GM18951 (cell line): ENCODE measurements around the gene PLEKHA5.
"Not testable (repeated sequence)": the region's sequence is repeated elsewhere in the genome, so short reads cannot be mapped to it uniquely, and the experiment has no call there.

Experiments used
- POLR2A ChIP-seq: IDR thresholded peaks from 4 replicates; pipeline ENCODE4 v1.6.1; 2011; ENCODE audit warnings: mild to moderate bottlenecking; ENCODE audit not compliant: insufficient read length, insufficient read depth; ENCODE audit errors: extremely low read depth
- in situ Hi-C: fragments of 300-500 bp; cut with MboI; formaldehyde crosslinking; loops from one replicate; pipeline ENCODE4 v1.12.0; 2022; ENCODE audit warnings: low sequenced_read_pairs, mixed read lengths, inconsistent platforms; ENCODE audit not compliant: unreplicated experiment

The PLEKHA5 gene, protein sequence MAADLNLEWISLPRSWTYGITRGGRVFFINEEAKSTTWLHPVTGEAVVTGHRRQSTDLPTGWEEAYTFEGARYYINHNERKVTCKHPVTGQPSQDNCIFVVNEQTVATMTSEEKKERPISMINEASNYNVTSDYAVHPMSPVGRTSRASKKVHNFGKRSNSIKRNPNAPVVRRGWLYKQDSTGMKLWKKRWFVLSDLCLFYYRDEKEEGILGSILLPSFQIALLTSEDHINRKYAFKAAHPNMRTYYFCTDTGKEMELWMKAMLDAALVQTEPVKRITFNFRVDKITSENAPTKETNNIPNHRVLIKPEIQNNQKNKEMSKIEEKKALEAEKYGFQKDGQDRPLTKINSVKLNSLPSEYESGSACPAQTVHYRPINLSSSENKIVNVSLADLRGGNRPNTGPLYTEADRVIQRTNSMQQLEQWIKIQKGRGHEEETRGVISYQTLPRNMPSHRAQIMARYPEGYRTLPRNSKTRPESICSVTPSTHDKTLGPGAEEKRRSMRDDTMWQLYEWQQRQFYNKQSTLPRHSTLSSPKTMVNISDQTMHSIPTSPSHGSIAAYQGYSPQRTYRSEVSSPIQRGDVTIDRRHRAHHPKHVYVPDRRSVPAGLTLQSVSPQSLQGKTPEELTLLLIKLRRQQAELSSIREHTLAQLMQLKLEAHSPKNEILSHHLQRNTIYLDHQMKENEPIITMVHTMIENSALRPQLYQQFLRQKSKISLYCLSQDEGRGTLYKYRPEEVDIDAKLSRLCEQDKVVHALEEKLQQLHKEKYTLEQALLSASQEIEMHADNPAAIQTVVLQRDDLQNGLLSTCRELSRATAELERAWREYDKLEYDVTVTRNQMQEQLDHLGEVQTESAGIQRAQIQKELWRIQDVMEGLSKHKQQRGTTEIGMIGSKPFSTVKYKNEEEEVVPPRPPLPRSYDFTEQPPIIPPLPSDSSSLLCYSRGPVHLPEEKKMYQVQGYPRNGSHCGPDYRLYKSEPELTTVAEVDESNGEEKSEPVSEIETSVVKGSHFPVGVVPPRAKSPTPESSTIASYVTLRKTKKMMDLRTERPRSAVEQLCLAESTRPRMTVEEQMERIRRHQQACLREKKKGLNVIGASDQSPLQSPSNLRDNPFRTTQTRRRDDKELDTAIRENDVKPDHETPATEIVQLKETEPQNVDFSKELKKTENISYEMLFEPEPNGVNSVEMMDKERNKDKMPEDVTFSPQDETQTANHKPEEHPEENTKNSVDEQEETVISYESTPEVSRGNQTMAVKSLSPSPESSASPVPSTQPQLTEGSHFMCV

GRCh38 chr12:19129486-19130223 lies at the start of gene PLEKHA5:
Gene PLEKHA5, plus strand, starts transcription at chr12:19129733. Its CDS starts 67 bp downstream, at chr12:19129800.
- in situ Hi-C loops: no loop called here
- TF ChIP-seq POLR2A: no peak

- in situ Hi-C loops: no loop called here
- no peak for TF ChIP-seq POLR2A
These were observed 48.6 kb upstream of the PLEKHA5 start for GRCh38 chr12:19080918-19081317.

DNA sequence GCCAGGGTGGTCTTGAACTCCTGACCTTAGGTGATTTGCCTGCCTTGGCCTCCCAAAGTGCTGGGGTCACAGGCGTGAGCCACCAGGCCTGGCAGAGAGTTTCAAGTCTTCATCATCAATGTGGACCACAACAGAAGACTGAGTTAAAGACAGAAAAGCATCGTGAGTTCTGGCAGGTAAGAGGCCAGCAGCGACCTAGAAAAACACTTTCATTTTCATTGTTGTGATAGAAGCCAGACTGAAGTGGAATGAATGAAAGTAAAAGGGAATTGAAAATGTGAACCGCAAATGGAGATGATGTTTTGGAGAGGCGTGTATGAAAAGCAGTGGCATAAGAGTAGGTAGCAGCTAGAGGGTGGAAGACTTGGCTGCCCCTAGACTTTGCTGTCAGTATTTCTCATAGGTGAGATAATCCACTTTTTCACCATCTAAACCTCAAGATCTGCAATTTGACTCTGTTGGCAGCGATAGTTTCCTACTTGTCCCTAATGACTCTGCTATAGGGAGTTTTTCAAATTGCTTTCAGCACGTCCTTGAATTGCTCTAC lies 47.1 kb upstream of the PLEKHA5 start:
- in situ Hi-C loops: no loop called here
- no peak for TF ChIP-seq POLR2A

- no peak for TF ChIP-seq POLR2A
- in situ Hi-C loops: no loop called here
These were observed 45.0 kb upstream of the PLEKHA5 start for GRCh38 chr12:19084547-19084946.

GRCh38 chr12:19085090-19085489 lies 44.4 kb upstream of the PLEKHA5 start:
- no peak for TF ChIP-seq POLR2A

GRCh38 chr12:19088606-19089005 lies 40.9 kb upstream of the PLEKHA5 start:
- TF ChIP-seq POLR2A: no peak
- in situ Hi-C loops: no loop called here

More at GRCh38 chr12:19085090-19085489, 44.4 kb upstream of the PLEKHA5 start:
- in situ Hi-C loops: no loop called here

GRCh38 chr12:19092482-19092881 lies 37.1 kb upstream of the PLEKHA5 start:
- in situ Hi-C loops: not testable (repeated sequence)

DNA sequence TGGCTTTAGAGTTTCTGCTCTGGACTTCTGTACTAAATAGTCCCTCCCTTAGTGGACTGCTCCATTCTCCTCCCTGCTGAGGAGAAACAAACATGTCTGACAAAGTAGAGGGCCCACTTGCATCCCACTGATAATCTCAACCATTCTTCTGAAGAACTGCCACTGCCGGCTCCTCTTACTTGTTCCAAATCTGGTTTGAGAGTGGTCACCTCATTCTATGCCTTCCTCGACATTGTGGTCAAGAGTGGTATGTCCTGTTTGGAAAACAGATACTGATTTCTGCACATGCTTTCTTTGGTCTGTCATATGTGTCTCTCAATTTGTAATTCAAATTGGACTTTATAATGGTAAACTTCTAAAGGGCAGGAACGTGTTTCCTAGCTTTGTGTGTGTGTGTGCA lies 36.3 kb upstream of the PLEKHA5 start:
- in situ Hi-C loops: no loop called here
- no peak for TF ChIP-seq POLR2A

GRCh38 chr12:19095331-19095730 lies 34.2 kb upstream of the PLEKHA5 start:
- in situ Hi-C loops: no loop called here
- TF ChIP-seq POLR2A: no peak

DNA sequence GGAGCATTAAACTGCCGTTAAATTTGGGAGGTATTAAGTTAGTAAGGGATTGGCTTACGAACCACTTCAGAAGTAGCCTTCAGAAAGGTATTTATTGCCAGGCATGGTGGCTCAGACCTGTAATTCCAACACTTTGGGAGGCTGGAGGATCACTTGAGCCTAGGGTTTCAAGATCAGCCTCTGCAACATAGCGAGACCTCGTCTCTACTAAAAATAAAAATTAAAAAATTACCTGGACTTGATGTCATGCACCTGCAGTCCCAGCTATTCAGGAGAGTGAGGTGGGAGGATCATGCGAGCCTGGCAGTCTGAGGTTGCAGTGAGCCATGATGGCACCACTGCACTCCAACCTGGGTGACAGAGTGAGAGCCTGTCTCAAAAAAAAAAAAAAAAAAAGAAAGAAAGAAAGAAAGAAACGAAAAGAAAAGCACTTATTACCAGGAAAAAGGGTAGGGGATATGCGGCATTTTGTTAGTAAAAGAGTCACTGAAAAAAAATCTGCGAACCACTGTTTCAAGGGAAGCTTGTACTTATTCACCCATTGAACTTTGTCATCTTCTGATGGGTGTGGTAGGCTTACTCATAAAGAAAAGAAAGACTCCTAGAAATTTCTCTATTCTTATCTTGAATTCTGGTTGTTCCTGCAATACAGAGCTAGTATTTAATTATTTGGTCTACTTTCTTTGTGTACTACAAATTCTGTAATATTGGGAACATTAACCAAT lies 33.6 kb upstream of the PLEKHA5 start:
- no peak for TF ChIP-seq POLR2A
- in situ Hi-C loops: no loop called here

- TF ChIP-seq POLR2A: no peak
- in situ Hi-C loops: no loop called here
These were observed 24.1 kb upstream of the PLEKHA5 start for GRCh38 chr12:19105463-19105862.

GRCh38 chr12:19107750-19108149 lies 21.8 kb upstream of the PLEKHA5 start:
- in situ Hi-C loops: no loop called here
- TF ChIP-seq POLR2A: no peak
